ENCODE data around the gene ANKRD34A. TPM values are rescaled to one million over a fixed set of nuclear protein-coding genes. Genes with fewer than 3 reads are reported as not detected.
A peak's percentile ranks its signal among the peaks of the same experiment; 100 is the strongest.

ANKRD34A gene
- not detected for total RNA-seq (ENCODE audit: insufficient read depth, low replicate concordance)

- peak; percentile 99 for DNase-seq (ENCODE audit: low spot score)
Observed at GRCh38 chr1:145964328-145965118, at the start of gene ANKRD34A, which contains the start of gene POLR3GL. Gene ANKRD34A, minus strand, starts transcription at chr1:145964575. Its CDS starts 2,816 bp downstream, at chr1:145961759. Gene POLR3GL, plus strand, starts transcription at chr1:145964690. Its CDS starts 10,176 bp downstream, at chr1:145974866.

DNA sequence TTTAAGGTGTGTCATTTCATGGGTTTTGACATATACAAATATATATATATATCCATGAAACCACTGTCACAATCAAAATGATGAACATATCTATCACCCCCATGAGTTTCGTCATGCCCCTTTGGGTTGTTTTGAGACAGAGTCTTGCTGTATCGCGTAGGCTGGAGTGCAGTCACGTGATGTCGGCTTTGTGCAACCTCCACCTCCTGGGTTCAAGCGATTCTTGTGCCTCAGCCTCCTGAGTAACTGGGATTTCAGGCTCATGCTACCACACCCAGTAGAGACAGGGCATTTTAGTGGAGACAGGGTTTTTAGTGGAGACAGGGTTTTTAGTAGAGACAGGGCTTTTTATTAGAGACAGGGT lies 49.2 kb upstream of the ANKRD34A start:
- DNase-seq (ENCODE audit: low spot score) = no peak

- peak; percentile 77 for DNase-seq (ENCODE audit: low spot score)
Observed at GRCh38 chr1:146012703-146013558, 48.6 kb upstream of the ANKRD34A start.

- peak; percentile 47 for DNase-seq (ENCODE audit: low spot score)
Observed at GRCh38 chr1:146010126-146010738, 45.9 kb upstream of the ANKRD34A start.

DNA sequence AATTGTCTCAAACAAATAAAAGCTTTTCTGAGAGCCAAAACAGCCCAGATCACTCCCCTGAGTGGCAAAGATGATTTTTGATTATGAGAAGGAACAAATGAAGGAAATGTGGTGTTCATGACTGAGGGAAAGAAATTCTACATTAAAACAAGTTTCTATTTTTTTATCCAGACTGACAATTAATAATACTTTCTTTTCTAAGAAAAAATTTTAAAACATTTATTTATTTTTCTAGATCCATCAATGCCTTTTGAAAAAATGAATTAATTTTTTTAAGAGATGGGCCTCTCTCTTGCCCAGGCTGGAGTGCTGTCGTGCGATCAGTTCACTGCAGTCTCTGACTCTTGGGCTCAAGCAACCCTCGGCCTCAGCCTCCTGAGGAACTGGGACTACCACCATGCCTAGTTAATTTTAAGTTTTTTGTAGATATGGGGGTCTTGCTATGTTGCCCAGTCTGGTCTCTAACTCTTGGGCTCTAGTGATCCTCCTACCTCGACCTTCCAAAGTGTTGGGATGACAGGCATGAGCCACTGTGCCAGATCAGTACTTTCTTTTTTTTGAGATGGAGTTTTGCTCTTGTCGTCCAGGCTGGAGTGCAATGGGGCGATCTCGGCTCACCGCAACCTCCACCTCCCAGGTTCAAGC lies 43.2 kb upstream of the ANKRD34A start:
- DNase-seq (ENCODE audit: low spot score) = no peak

- no peak for DNase-seq (ENCODE audit: low spot score)
Observed at GRCh38 chr1:146001709-146002108, 37.3 kb upstream of the ANKRD34A start.

- peak; percentile 60 for DNase-seq (ENCODE audit: low spot score)
Observed at GRCh38 chr1:145999321-146000024, 35.1 kb upstream of the ANKRD34A start.

DNA sequence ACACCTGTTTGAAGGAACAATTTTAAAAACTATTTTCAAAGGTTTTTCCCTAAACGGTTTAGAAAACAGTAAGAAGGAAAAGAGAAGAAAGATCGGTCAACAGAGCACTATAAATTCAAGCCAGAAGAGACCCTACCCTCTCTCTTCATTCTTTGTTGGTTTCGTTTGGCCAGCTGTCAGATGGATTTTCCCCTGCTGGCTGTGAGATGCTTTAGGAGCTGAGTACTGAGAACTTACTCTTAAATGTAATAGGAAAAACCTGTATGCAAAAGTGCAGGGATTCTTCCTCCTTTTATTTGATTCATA lies 33.3 kb upstream of the ANKRD34A start:
- DNase-seq (ENCODE audit: low spot score) = no peak

- DNase-seq (ENCODE audit: low spot score) = no peak
Observed at GRCh38 chr1:145997016-145997717, 32.8 kb upstream of the ANKRD34A start.

DNA sequence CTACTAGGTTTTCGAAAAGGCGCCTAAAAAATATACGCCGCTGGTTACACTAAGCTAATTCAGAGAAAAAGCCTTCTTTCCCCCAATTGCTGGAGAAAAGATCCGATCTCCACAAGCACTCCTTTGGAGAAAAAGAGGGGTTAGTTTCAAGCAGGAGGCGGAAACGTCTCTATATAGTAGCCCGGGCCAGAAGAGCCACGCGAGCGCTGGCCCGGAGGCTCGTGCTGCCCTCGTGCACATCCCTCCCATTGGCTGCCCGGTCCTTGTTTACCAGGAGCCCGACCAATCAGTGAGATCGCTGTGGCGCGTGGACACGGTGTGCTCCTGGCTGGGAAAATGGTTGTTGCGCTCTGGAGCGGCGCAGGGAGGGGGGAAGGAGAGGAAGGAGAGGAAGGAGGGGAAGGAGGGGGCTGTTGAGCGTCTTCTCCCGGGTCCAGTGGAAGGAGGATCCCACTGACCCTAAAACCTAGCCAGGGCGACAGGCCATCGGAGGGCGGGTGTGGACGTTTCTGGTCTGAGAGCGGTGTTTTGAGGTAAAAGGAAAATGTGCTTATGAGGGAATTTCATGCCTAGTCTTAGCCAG lies 32.1 kb upstream of the ANKRD34A start, which contains the start of gene TXNIP:
TXNIP (minus strand) TSS at position 147 of the 583 bp plus-strand sequence. CDS start 313 bp downstream, outside the sequence.
- peak; percentile 99 for DNase-seq (ENCODE audit: low spot score)

DNA sequence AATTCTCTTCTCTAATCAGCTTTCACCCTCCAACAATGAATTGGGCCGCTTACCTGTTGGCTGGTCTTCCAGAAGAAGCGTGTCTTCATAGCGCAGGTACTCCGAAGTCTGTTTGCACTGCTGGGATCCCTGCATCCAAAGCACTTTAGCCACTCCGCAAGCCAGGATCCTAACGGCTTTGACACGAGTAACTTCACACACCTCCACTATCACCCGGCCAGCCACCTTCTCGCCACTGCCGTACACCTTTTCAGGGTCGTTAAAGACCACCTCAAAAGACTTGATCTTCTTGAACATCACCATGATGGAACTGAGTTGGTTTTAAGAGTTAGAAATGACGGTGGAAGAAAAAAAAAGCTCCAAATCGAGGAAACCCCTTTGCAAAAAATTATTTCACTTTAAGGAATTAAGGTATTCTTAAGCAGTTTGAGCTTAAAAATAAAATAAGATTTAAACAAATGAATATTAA lies 31.6 kb upstream of the ANKRD34A start:
- no peak for DNase-seq (ENCODE audit: low spot score)

DNA sequence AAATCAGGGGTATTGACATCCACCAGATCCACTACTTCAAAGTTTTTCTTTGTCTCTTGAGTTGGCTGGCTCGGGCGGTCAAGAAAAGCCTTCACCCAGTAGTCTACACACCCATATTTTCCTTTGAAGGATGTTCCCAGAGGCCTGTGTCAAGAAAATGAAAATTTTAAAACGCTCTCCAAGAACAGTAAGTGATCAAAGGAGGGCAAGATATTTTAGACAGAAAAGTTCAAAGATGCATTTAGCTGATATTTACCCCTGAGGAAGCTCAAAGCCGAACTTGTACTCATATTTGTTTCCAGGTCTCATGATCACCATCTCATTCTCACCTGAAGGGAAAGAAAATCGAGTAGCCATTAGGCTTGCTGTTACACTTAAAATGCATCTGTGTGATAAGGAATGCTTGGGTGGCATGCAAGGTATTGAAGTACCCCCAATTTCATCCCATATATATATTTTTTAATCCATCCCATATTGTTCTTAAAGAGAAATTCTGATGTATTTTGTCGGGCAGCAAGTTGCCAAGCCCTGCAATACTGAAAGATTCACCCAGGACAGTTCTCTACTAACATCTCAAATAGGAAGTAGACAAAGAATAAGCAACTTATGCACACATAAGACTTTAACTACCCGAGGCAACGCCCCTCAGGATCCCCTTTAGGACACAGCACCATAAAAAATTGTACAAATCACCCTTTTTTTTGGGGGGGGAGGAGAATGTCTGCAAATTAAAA lies 30.9 kb upstream of the ANKRD34A start:
- no peak for DNase-seq (ENCODE audit: low spot score)

DNA sequence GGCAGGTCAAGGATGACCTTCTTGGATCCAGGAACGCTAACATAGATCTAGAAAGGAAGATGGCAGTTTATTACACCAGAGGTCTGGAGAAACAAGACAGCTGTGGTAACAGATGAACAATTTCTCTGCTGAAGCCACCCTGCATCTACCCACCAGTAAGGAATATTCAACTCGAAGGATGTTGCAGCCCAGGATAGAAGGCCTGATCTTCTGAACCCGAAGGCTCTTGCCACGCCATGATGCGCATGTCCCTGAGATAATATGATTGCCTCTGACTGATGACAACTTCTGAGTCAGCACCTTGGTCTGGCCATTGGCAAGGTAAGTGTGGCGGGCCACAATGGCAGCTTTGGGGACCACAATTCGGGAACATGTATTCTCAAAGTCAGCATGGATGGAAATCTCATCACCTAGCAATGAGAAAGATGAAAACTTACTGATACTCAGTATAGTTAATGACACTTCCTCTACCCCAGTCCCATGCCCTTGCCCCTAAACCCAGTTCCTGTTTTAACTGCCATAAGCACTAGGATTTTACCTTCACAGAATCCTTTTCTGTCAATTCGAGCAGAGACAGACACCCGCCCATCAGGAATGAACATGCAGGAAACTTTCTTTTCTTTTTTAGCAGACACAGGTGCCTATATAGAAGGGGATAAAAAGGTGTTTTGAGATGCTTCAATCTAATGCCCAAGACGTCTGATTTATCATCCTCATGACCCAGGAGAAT lies 30.2 kb upstream of the ANKRD34A start:
- no peak for DNase-seq (ENCODE audit: low spot score)

DNA sequence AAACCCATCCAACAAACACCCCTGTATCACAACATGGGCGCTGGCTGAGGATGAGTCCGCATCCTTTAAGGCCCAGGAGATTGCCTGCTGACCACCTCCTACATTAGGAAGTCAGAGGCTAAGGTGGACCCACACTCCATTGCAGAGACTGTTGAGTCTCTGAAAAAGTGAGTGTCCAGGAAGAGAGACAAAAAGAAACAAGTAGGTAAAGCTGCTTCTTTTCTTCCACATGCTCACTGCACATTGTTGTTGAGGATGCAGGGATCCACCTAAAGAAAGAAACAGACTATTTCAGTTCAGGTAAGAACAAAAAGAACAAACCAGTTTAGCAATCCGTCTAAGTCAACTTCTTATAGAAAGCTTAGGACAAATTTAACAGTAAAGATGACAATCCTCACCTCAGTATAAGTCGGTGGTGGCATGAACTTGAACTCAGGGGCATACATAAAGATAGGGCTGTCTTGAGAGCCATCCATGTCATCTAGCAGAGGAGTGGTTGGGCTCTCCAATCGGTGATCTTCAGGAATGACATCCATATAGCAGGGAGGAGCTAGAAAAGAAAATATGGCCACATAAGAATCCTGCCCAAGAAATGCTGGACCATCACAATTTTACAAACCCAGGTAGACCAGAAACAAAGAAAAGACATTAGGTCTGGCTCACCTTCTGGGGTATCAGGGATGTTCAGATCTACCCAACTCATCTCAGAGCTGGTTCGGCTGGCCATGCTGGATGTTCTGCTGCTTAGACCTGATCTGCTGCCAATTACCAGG lies 29.4 kb upstream of the ANKRD34A start:
- DNase-seq (ENCODE audit: low spot score) = no peak

- DNase-seq (ENCODE audit: low spot score) = no peak
Observed at GRCh38 chr1:145992958-145993617, 28.7 kb upstream of the ANKRD34A start.

DNA sequence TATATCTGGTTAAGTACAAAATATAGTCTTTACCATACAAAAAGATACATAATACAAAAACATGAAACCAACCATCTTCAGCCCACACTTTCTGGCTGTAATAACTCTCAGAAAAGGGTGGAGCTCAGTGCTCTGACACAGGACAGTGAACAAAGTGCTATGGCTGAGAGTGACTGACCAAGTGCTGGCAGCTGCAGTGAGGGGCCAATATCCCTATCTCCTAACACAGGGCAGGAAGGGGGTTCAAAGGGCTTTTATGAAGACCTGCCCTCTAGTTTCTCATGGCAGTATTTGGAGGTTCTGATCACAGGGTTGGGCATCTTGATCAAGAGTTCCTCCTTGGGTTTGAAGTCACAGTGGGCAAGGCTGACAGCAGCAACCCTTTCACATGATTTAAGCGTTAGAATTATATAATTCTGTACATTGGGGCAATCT lies 28.1 kb upstream of the ANKRD34A start:
- no peak for DNase-seq (ENCODE audit: low spot score)
